ENCODE measurements around the gene TCFL5.

The TCFL5 gene

GRCh38 chr20:62812907-62813200 lies 48.8 kb downstream of the TCFL5 start:
- ChIA-PET POLR2A (interaction anchor here (1.6 kb wide), 1 partner anchor 19 kb away, joined by 5 read pairs; no protein-coding TSS in a partner anchor), CTCF (no interaction called here)
- no peaks in the 10 kb centered on the region for H3K9me3 ChIP-seq (ENCODE audit: control insufficient read depth, insufficient read depth, low read depth, low read length)
- peaks cover 2% of the 10 kb centered on the region; the same call in 1 of the 2 replicates for H3K4me1 ChIP-seq (ENCODE audit: control insufficient read depth, insufficient read depth, low read length)
- H3K36me3 ChIP-seq (ENCODE audit: control insufficient read depth in 2 of 2, insufficient read depth in 1 of 2, low read length in 2 of 2) = peaks cover 4 to 54% of the 10 kb centered on the region in 2 experiments; a peak in 2 of 3 replicates
- H3K4me3 ChIP-seq (ENCODE audit: low read depth, low read length) = no peak overlapping the region
- no peak overlapping the region for H3K27ac ChIP-seq (ENCODE audit: extremely low read depth, low read depth, low read length)
- TF ChIP-seq CTCF (tag by site-specific recombination; IDR thresholded peaks at IDR 0.05) (no peak), HIC1 (tag by site-specific recombination; IDR thresholded peaks at IDR 0.05) (peak; percentile 46; the same call in 1 of the 2 replicates), MZF1 (tag by site-specific recombination; IDR thresholded peaks at IDR 0.05; ENCODE audit: borderline replicate concordance) (no peak), ZNF202 (tag by site-specific recombination; IDR thresholded peaks at IDR 0.05; ENCODE audit: borderline replicate concordance) (no peak)

- TF ChIP-seq ZNF600 (tag by site-specific recombination; IDR thresholded peaks at IDR 0.05) = peak; percentile 41; the same call in 1 of the 2 replicates
- TF ChIP-seq ZNF473 (tag by site-specific recombination; IDR thresholded peaks at IDR 0.05) = no peak
- 0 out of 2 replicates have a peak, but pooled peaks have one; percentile 38 for TF ChIP-seq ZFHX2 (tag by site-specific recombination; conservative IDR thresholded peaks at IDR 0.05)
- no peak for TF ChIP-seq ZFP69B (tag by site-specific recombination; IDR thresholded peaks at IDR 0.05)
- no peak for TF ChIP-seq KLF7 (tag by site-specific recombination; IDR thresholded peaks at IDR 0.05; ENCODE audit: borderline replicate concordance)
- H3K9me3 ChIP-seq (ENCODE audit: control insufficient read depth, insufficient read depth, low read depth, low read length) = no peaks in the 10 kb centered on the region
- no peak overlapping the region for H3K27ac ChIP-seq (ENCODE audit: extremely low read depth, low read depth, low read length)
- H3K36me3 ChIP-seq (ENCODE audit: control insufficient read depth in 2 of 2, insufficient read depth in 1 of 2, low read length in 2 of 2) = peaks cover 4 to 59% of the 10 kb centered on the region in 2 experiments; a peak in 2 of 3 replicates
- no peak overlapping the region for H3K4me3 ChIP-seq (ENCODE audit: low read depth, low read length)
- H3K4me1 ChIP-seq (ENCODE audit: control insufficient read depth, insufficient read depth, low read length) = peaks cover 2% of the 10 kb centered on the region; the same call in 1 of the 2 replicates
- CTCF ChIA-PET = interaction anchor here (1.0 kb wide), 1 partner anchor 21 kb away, joined by 3 read pairs; no protein-coding TSS in a partner anchor
- POLR2A ChIA-PET = interaction anchor here (1.6 kb wide), 1 partner anchor 18 kb away, joined by 5 read pairs; no protein-coding TSS in a partner anchor
Measured at GRCh38 chr20:62812181-62812906, 49.3 kb downstream of the TCFL5 start.

GRCh38 chr20:62811720-62812119 lies 49.9 kb downstream of the TCFL5 start:
- no peak overlapping the region for H3K27ac ChIP-seq (ENCODE audit: extremely low read depth, low read depth, low read length)
- H3K9me3 ChIP-seq (ENCODE audit: control insufficient read depth, insufficient read depth, low read depth, low read length) = no peaks in the 10 kb centered on the region
- peaks cover 4 to 65% of the 10 kb centered on the region in 2 experiments; a peak in 2 of 3 replicates for H3K36me3 ChIP-seq (ENCODE audit: control insufficient read depth in 2 of 2, insufficient read depth in 1 of 2, low read length in 2 of 2)
- no peak for TF ChIP-seq ZNF423 (tag by site-specific recombination; IDR thresholded peaks at IDR 0.05)
- TF ChIP-seq ZNF610 (tag by site-specific recombination; IDR thresholded peaks at IDR 0.05; ENCODE audit: borderline replicate concordance) = no peak
- no peak for TF ChIP-seq ZNF558 (tag by site-specific recombination; IDR thresholded peaks at IDR 0.05)
- no peak for TF ChIP-seq ZNF654 (tag by site-specific recombination; IDR thresholded peaks at IDR 0.05; ENCODE audit: low read depth)
- no peak for TF ChIP-seq ZBTB49 (tag by site-specific recombination; IDR thresholded peaks at IDR 0.05; ENCODE audit: low read depth)
- TF ChIP-seq OVOL3 (tag by site-specific recombination; IDR thresholded peaks at IDR 0.05) = no peak
- TF ChIP-seq ZNF501 (tag by site-specific recombination; IDR thresholded peaks at IDR 0.05) = no peak
- no peak for TF ChIP-seq BCL6B (tag by site-specific recombination; IDR thresholded peaks at IDR 0.05)
- no peak for TF ChIP-seq REPIN1 (tag by site-specific recombination; IDR thresholded peaks at IDR 0.05; ENCODE audit: low read depth)
- TF ChIP-seq ZNF433 (tag by site-specific recombination; IDR thresholded peaks at IDR 0.05; ENCODE audit: low read depth) = no peak
- CTCF ChIA-PET = interaction anchor here (1.0 kb wide), 1 partner anchor 21 kb away, joined by 3 read pairs; no protein-coding TSS in a partner anchor
- POLR2A ChIA-PET = interaction anchor here (1.6 kb wide), 1 partner anchor 18 kb away, joined by 5 read pairs; no protein-coding TSS in a partner anchor
- no peak overlapping the region for H3K4me3 ChIP-seq (ENCODE audit: low read depth, low read length)
- peaks cover 2% of the 10 kb centered on the region; the same call in 1 of the 2 replicates for H3K4me1 ChIP-seq (ENCODE audit: control insufficient read depth, insufficient read depth, low read length)
